Osteoblast (primary cell): ENCODE results near the gene NARS2. TPM values are rescaled to one million over a fixed set of nuclear protein-coding genes. Genes with fewer than 3 reads are reported as not detected.
"Not testable (repeated sequence)": the region's sequence is repeated elsewhere in the genome, so short reads cannot be mapped to it uniquely, and the experiment has no call there.

ENCODE experiments used
- DNase-seq: peaks from one replicate; pipeline ENCODE4 v3.0.0; 2011; ENCODE audit warnings: low spot score, mixed read lengths; ENCODE audit not compliant: insufficient read length; ENCODE audit errors: missing footprints
- H2AFZ ChIP-seq: 2 replicates; pipeline ENCODE4 v1.6.0; 2011; ENCODE audit warnings: mild to moderate bottlenecking, low read length
- H3K27ac ChIP-seq: 2 replicates; pipeline ENCODE4 v1.5.1; 2011; ENCODE audit warnings: mild to moderate bottlenecking, low read depth, low read length, moderate library complexity
- H3K27me3 ChIP-seq: 2 replicates; pipeline ENCODE4 v1.6.0; 2012; ENCODE audit warnings: mild to moderate bottlenecking, control low read depth, inconsistent platforms, low read length, moderate library complexity; ENCODE audit not compliant: insufficient read depth
- H3K36me3 ChIP-seq: 2 replicates; pipeline ENCODE4 v1.5.1; 2011; ENCODE audit warnings: mild to moderate bottlenecking, low read length, control low read depth, moderate library complexity; ENCODE audit not compliant: insufficient read depth
- H3K4me1 ChIP-seq: 2 replicates; pipeline ENCODE4 v1.5.1; 2011; ENCODE audit warnings: mild to moderate bottlenecking, low read length, control low read depth, moderate library complexity; ENCODE audit not compliant: insufficient read depth
- H3K4me2 ChIP-seq: 2 replicates; pipeline ENCODE4 v1.6.0; 2011; ENCODE audit warnings: mild to moderate bottlenecking, low read length; ENCODE audit not compliant: insufficient read depth
- H3K4me3 ChIP-seq: fragments of 200-600 bp; sonication (generic); 3 replicates; pipeline ENCODE4 v1.5.1; 2012; ENCODE audit warnings: mild to moderate bottlenecking, low read length, inconsistent platforms; ENCODE audit not compliant: insufficient read depth
- H3K79me2 ChIP-seq: 2 replicates; pipeline ENCODE4 v1.6.0; 2012; ENCODE audit warnings: mild to moderate bottlenecking, low read length, control low read depth, inconsistent platforms; ENCODE audit not compliant: insufficient read depth
- H3K9me3 ChIP-seq: 2 replicates; pipeline ENCODE4 v1.5.1; 2011; ENCODE audit warnings: low read depth, low read length, control low read depth
- H4K20me1 ChIP-seq: 2 replicates; pipeline ENCODE4 v1.6.0; 2012; ENCODE audit warnings: mild to moderate bottlenecking, low read length, control low read depth; ENCODE audit not compliant: insufficient read depth
- CTCF ChIP-seq: IDR thresholded peaks from 2 replicates; pipeline ENCODE4 v1.5.1; 2011; ENCODE audit warnings: mild to moderate bottlenecking, low read depth, low read length, moderate library complexity; ENCODE audit errors: extremely low read depth
- total RNA-seq: library from RNA; depleted of rRNA; stranded (reverse); fragments of >200 nt; gene quantifications from 2 replicates; pipeline ENCODE4 v1.2.3, GENCODE V29; 2012

The NARS2 gene
- total RNA-seq, 1 donor = 19.5 TPM

DNA sequence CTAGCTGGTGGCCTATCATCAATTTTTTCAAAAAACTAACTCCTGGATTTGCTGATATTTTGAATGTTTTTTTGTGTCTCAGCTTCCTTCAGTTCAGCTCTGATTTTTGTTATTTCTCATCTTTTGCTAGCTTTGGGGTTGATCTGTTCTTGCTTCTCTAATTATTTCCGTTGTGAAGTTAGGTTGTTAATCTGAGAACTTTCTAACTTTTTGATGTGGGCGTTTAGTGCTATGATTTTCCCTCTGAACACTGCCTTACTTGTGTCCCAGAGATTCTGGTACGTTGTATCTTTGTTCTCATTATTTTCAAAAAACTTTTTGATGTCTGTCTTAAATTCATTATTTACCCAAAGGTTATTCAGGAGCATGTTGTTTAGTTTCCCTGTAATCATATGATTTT lies 19.1 kb downstream of the NARS2 start:
- peaks cover 5% of the 10 kb centered on the region for H3K4me1 ChIP-seq
- DNase-seq = no peak
- no peak overlapping the region for H3K4me2 ChIP-seq
- H3K27ac ChIP-seq = no peak overlapping the region
- H3K9me3 ChIP-seq = no peaks in the 10 kb centered on the region
- peaks cover 12% of the 10 kb centered on the region for H3K36me3 ChIP-seq
- H3K27me3 ChIP-seq = no peaks in the 10 kb centered on the region
- no peak overlapping the region for H2AFZ ChIP-seq
- no peak for TF ChIP-seq CTCF
- no peaks in the 10 kb centered on the region for H4K20me1 ChIP-seq
- H3K79me2 ChIP-seq = peaks cover 6% of the 10 kb centered on the region
- H3K4me3 ChIP-seq = no peak overlapping the region

DNA sequence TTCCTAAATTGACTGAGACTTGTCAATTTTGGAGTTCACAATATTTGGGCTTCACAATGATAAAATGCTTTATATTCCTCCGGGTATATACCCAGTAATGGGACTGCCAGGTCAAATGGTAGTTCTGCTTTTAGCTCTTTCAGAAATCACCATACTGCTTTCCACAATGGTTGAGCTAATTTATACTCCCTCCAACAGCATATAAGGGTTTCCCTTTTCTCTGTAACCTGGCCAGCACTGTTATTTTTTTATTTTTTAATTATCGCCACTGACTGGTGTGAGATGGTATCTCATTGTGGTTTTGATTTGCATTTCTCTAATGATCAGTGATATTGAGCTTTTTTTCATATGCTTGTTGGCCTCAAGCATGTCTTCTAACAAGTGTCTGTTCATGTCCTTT lies 21.8 kb downstream of the NARS2 start:
- H3K79me2 ChIP-seq = no peaks in the 10 kb centered on the region
- no peak overlapping the region for H2AFZ ChIP-seq
- no peaks in the 10 kb centered on the region for H3K27me3 ChIP-seq
- peaks cover 12% of the 10 kb centered on the region for H3K36me3 ChIP-seq
- DNase-seq = no peak
- TF ChIP-seq CTCF = no peak
- no peaks in the 10 kb centered on the region for H4K20me1 ChIP-seq
- H3K4me2 ChIP-seq = no peak overlapping the region
- H3K27ac ChIP-seq = no peak overlapping the region
- H3K4me1 ChIP-seq = no peaks in the 10 kb centered on the region
- no peak overlapping the region for H3K4me3 ChIP-seq
- no peaks in the 10 kb centered on the region for H3K9me3 ChIP-seq

DNA sequence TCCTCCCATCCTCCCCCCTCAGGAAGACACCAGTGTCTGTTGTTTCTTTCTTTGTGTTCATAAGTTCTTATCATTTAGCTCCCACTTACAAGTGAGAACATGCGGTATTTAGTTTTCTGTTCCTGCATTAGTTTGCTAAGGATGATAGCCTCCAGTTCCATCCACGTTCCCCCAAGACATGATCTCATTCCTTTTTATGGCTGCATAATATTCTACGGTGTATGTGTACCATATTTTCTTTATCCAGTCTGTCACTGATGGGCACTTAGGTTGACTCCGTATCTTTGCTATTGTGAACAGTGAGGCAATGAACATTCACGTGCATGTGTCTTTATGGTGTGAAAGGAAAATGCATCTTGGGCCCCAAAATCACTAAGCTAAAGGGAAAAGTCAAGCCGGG lies 22.5 kb downstream of the NARS2 start:
- not testable (repeated sequence) for H3K79me2 ChIP-seq, H3K27me3 ChIP-seq, H2AFZ ChIP-seq, H3K27ac ChIP-seq, H4K20me1 ChIP-seq, H3K4me2 ChIP-seq, DNase-seq, H3K4me1 ChIP-seq, H3K4me3 ChIP-seq, H3K9me3 ChIP-seq
- peaks cover 12% of the 10 kb centered on the region for H3K36me3 ChIP-seq

DNA sequence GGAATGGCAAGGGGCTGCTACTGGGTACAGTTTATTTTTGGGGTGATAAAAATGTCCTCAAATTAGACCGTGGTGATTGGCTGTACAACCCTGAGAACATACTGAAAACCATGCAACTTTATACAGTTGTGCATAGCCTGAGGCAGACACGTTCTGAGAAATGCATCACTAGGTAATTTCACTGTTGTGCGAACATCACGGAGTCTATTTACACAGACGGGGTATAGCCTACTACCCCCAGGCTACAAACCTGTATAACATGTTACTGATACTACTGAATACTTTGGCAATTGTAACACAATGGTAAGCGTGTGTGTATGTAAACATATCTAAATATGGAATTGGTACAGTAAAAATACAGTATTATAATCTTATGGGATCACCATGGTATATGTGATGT lies 23.6 kb downstream of the NARS2 start:
- TF ChIP-seq CTCF = no peak
- Histone ChIP-seq H3K4me1 (no peaks in the 10 kb centered on the region), H4K20me1 (no peaks in the 10 kb centered on the region), H3K36me3 (peaks cover 5% of the 10 kb centered on the region), H3K27me3 (no peaks in the 10 kb centered on the region), H3K9me3 (no peaks in the 10 kb centered on the region), H2AFZ (no peak overlapping the region), H3K4me2 (no peak overlapping the region), H3K4me3 (no peak overlapping the region), H3K27ac (no peak overlapping the region), H3K79me2 (no peaks in the 10 kb centered on the region)
- DNase-seq = no peak
